HEK293 (cell line): Measurements from ENCODE around the gene ZNF10.

Experiments used
- CTCF ChIA-PET: fragments of 350-600 bp; formaldehyde crosslinking; extraction: SDS; loops from one replicate; lab custom pipeline; 2021; ENCODE audit warnings: antibody characterized with exemption; lab: Yijun Ruan, JAX
- POLR2A ChIA-PET: fragments of 300-600 bp; formaldehyde crosslinking; extraction: SDS; loops from one replicate; lab custom pipeline; 2020; ENCODE audit warnings: antibody characterized with exemption, inconsistent platforms; lab: Yijun Ruan, JAX
- H3K27ac ChIP-seq: fragments of 200-500 bp; sonication (Bioruptor generic); 2 replicates; pipeline ENCODE4 v1.5.1; 2014; ENCODE audit warnings: low read depth, low read length, control low read depth, inconsistent platforms; ENCODE audit errors: extremely low read depth
- H3K36me3 ChIP-seq, 2 experiments: fragments of 200-500 bp in 1 of 2; sonication (Bioruptor generic) in 1 of 2; 1 replicate in 1 of 2; 2 replicates in 1 of 2; pipeline ENCODE4 v1.5.1; 2014 to 2017; ENCODE audit warnings: inconsistent platforms in 2 of 2, low read length in 2 of 2; ENCODE audit not compliant: control insufficient read depth in 2 of 2, insufficient read depth in 1 of 2
- H3K4me1 ChIP-seq: fragments of 200-500 bp; sonication (Bioruptor generic); 2 replicates; pipeline ENCODE4 v1.5.1; 2014; ENCODE audit warnings: mild to moderate bottlenecking, low read length, inconsistent platforms; ENCODE audit not compliant: control insufficient read depth, insufficient read depth
- H3K4me3 ChIP-seq: 2 replicates; pipeline ENCODE4 v1.5.1; 2011; ENCODE audit warnings: low read depth, mild to moderate bottlenecking, control low read depth, low read length, moderate library complexity
- H3K9me3 ChIP-seq: fragments of 200-500 bp; sonication (Bioruptor generic); 2 replicates; pipeline ENCODE4 v1.5.1; 2014; ENCODE audit warnings: low read depth, low read length, inconsistent platforms; ENCODE audit not compliant: control insufficient read depth, insufficient read depth
- HOXC10 ChIP-seq: sonication (generic); formaldehyde crosslinking; IDR thresholded peaks from 2 replicates; pipeline ENCODE4 v1.8.1; 2023; ENCODE audit warnings: mild to moderate bottlenecking, missing genetic modification reagents
- MYNN ChIP-seq: fragments of 450-650 bp; formaldehyde crosslinking; IDR thresholded peaks from 2 replicates; pipeline ENCODE4 v1.5.1; 2016; ENCODE audit warnings: missing biosample characterization, missing genetic modification characterization, borderline replicate concordance
- SCRT1 ChIP-seq: fragments of 450-650 bp; formaldehyde crosslinking; IDR thresholded peaks from 2 replicates; pipeline ENCODE4 v1.5.1; 2016; ENCODE audit warnings: missing biosample characterization, missing genetic modification characterization, borderline replicate concordance
- SETDB1 ChIP-seq: IDR thresholded peaks from one replicate; pipeline ENCODE4 v1.6.1; 2017; ENCODE audit warnings: mild to moderate bottlenecking, low read length, moderate library complexity, mixed read lengths; ENCODE audit not compliant: insufficient read length
- SP3 ChIP-seq: fragments of 450-650 bp; formaldehyde crosslinking; IDR thresholded peaks from 2 replicates; pipeline ENCODE4 v1.5.1; 2016; ENCODE audit warnings: missing biosample characterization, missing genetic modification characterization
- TRIM28 ChIP-seq: IDR thresholded peaks from 2 replicates; pipeline ENCODE4 v1.6.1; 2011; ENCODE audit warnings: low read length, control low read depth, borderline replicate concordance
- YY2 ChIP-seq: fragments of 450-650 bp; formaldehyde crosslinking; IDR thresholded peaks from 2 replicates; pipeline ENCODE4 v1.5.1; 2016; ENCODE audit warnings: missing biosample characterization, missing genetic modification characterization
- ZBTB20 ChIP-seq: fragments of 450-650 bp; formaldehyde crosslinking; IDR thresholded peaks from 2 replicates; pipeline ENCODE4 v1.5.1; 2016; ENCODE audit warnings: missing biosample characterization, missing genetic modification characterization
- ZBTB48 ChIP-seq: fragments of 450-650 bp; formaldehyde crosslinking; IDR thresholded peaks from 2 replicates; pipeline ENCODE4 v1.5.1; 2016; ENCODE audit warnings: missing biosample characterization, missing genetic modification characterization
- ZBTB8A ChIP-seq: fragments of 450-650 bp; formaldehyde crosslinking; IDR thresholded peaks from 2 replicates; pipeline ENCODE4 v1.5.1; 2016; ENCODE audit warnings: missing biosample characterization, missing genetic modification characterization
- ZFHX2 ChIP-seq: fragments of 450-650 bp; formaldehyde crosslinking; conservative IDR thresholded peaks from 2 replicates; pipeline ENCODE4 v1.5.1; 2016; ENCODE audit warnings: missing biosample characterization, missing genetic modification characterization
- ZFP41 ChIP-seq: fragments of 450-650 bp; formaldehyde crosslinking; IDR thresholded peaks from 2 replicates; pipeline ENCODE4 v1.5.1; 2016; ENCODE audit warnings: missing biosample characterization, missing genetic modification characterization, borderline replicate concordance
- ZNF132 ChIP-seq: fragments of 450-650 bp; formaldehyde crosslinking; IDR thresholded peaks from 2 replicates; pipeline ENCODE4 v1.5.1; 2017; ENCODE audit warnings: missing biosample characterization, missing genetic modification characterization, borderline replicate concordance
- ZNF140 ChIP-seq: fragments of 450-650 bp; formaldehyde crosslinking; IDR thresholded peaks from 2 replicates; pipeline ENCODE4 v1.5.1; 2016; ENCODE audit warnings: missing biosample characterization, missing genetic modification characterization
- ZNF148 ChIP-seq: fragments of 450-650 bp; formaldehyde crosslinking; IDR thresholded peaks from 2 replicates; pipeline ENCODE4 v1.5.0; 2017; ENCODE audit warnings: missing biosample characterization, missing genetic modification characterization, borderline replicate concordance
- ZNF155 ChIP-seq: fragments of 450-650 bp; formaldehyde crosslinking; IDR thresholded peaks from 2 replicates; pipeline ENCODE4 v1.5.1; 2016; ENCODE audit warnings: missing biosample characterization, missing genetic modification characterization
- ZNF174 ChIP-seq: fragments of 450-650 bp; formaldehyde crosslinking; IDR thresholded peaks from 2 replicates; pipeline ENCODE4 v1.5.0; 2017; ENCODE audit warnings: missing biosample characterization, mild to moderate bottlenecking, missing genetic modification characterization
- ZNF175 ChIP-seq: fragments of 450-650 bp; formaldehyde crosslinking; IDR thresholded peaks from 2 replicates; pipeline ENCODE4 v1.5.1; 2016; ENCODE audit warnings: missing biosample characterization, missing genetic modification characterization
- ZNF302 ChIP-seq: fragments of 450-650 bp; formaldehyde crosslinking; IDR thresholded peaks from 2 replicates; pipeline ENCODE4 v1.5.1; 2016; ENCODE audit warnings: missing biosample characterization, missing genetic modification characterization, low read depth
- ZNF324 ChIP-seq: fragments of 450-650 bp; formaldehyde crosslinking; IDR thresholded peaks from 2 replicates; pipeline ENCODE4 v1.5.1; 2016; ENCODE audit warnings: missing biosample characterization, missing genetic modification characterization
- ZNF366 ChIP-seq: fragments of 450-650 bp; formaldehyde crosslinking; conservative IDR thresholded peaks from 2 replicates; pipeline ENCODE4 v1.5.1; 2016; ENCODE audit warnings: missing biosample characterization, missing genetic modification characterization
- ZNF394 ChIP-seq: fragments of 450-650 bp; formaldehyde crosslinking; IDR thresholded peaks from 2 replicates; pipeline ENCODE4 v1.5.1; 2016; ENCODE audit warnings: missing biosample characterization, missing genetic modification characterization, mild to moderate bottlenecking, moderate library complexity, borderline replicate concordance
- ZNF404 ChIP-seq: fragments of 450-650 bp; formaldehyde crosslinking; IDR thresholded peaks from 2 replicates; pipeline ENCODE4 v1.5.1; 2017; ENCODE audit warnings: missing biosample characterization, missing genetic modification characterization
- ZNF416 ChIP-seq: fragments of 450-650 bp; formaldehyde crosslinking; IDR thresholded peaks from 2 replicates; pipeline ENCODE4 v1.5.1; 2016; ENCODE audit warnings: missing biosample characterization, missing genetic modification characterization
- ZNF514 ChIP-seq: fragments of 450-650 bp; formaldehyde crosslinking; IDR thresholded peaks from 2 replicates; pipeline ENCODE4 v1.5.1; 2016; ENCODE audit warnings: missing biosample characterization, missing genetic modification characterization
- ZNF555 ChIP-seq: fragments of 450-650 bp; formaldehyde crosslinking; conservative IDR thresholded peaks from 2 replicates; pipeline ENCODE4 v1.5.1; 2017; ENCODE audit warnings: missing biosample characterization, mild to moderate bottlenecking, missing genetic modification characterization, inconsistent platforms
- ZNF600 ChIP-seq: fragments of 450-650 bp; formaldehyde crosslinking; IDR thresholded peaks from 2 replicates; pipeline ENCODE4 v1.5.1; 2016; ENCODE audit warnings: missing biosample characterization, missing genetic modification characterization
- ZNF624 ChIP-seq: fragments of 450-650 bp; formaldehyde crosslinking; IDR thresholded peaks from 2 replicates; pipeline ENCODE4 v1.5.1; 2017; ENCODE audit warnings: missing biosample characterization, missing genetic modification characterization
- ZNF658 ChIP-seq: fragments of 450-650 bp; formaldehyde crosslinking; IDR thresholded peaks from 2 replicates; pipeline ENCODE4; 2016; ENCODE audit warnings: missing biosample characterization, missing genetic modification characterization
- TF ChIP-seq, protein P1 (sequence below): fragments of 450-650 bp; formaldehyde crosslinking; IDR thresholded peaks from 2 replicates; pipeline ENCODE4 v1.5.1; 2016; ENCODE audit warnings: missing biosample characterization, missing genetic modification characterization

Gene ZNF10

GRCh38 chr12:133106253-133106652 is 24.2 kb upstream of the ZNF10 start (continued):
- no peak for TF ChIP-seq ZNF175
- peak; percentile 99 for TF ChIP-seq SETDB1
- TF ChIP-seq ZNF174 (tag by site-specific recombination) = no peak
- no peak for TF ChIP-seq ZBTB48 (tag by site-specific recombination)
- no peak for TF ChIP-seq ZNF658
- TF ChIP-seq ZNF600 (tag by site-specific recombination) = no peak
- TF ChIP-seq ZNF394 (tag by site-specific recombination) = no peak
- peak; percentile 88; the same call in 1 of the 2 replicates for TF ChIP-seq TRIM28
- TF ChIP-seq ZNF148 (tag by site-specific recombination) = no peak
- TF ChIP-seq ZNF555 = no peak

- CTCF ChIA-PET = no interaction called here
- H3K36me3 ChIP-seq = peaks cover 12 to 44% of the 10 kb centered on the region in 2 experiments
Observed at GRCh38 chr12:133107121-133107520, 23.3 kb upstream of the ZNF10 start.

GRCh38 chr12:133108150-133108549 is 22.3 kb upstream of the ZNF10 start:
- CTCF ChIA-PET = no interaction called here

More at GRCh38 chr12:133107121-133107520, 23.3 kb upstream of the ZNF10 start:
- no peaks in the 10 kb centered on the region for H3K4me1 ChIP-seq
- H3K4me3 ChIP-seq = no peak overlapping the region
- H3K27ac ChIP-seq = no peak overlapping the region
- peaks cover 3% of the 10 kb centered on the region for H3K9me3 ChIP-seq
- POLR2A ChIA-PET = no interaction called here
- no peak for TF ChIP-seq ZBTB20 (tag by site-specific recombination)
- no peak for TF ChIP-seq ZBTB8A (tag by site-specific recombination)
- TF ChIP-seq ZNF514 (tag by site-specific recombination) = no peak
- no peak for TF ChIP-seq ZNF155 (tag by site-specific recombination)
- TF ChIP-seq ZFP41 (tag by site-specific recombination) = no peak
- TF ChIP-seq SP3 = no peak
- TF ChIP-seq, protein P1, sequence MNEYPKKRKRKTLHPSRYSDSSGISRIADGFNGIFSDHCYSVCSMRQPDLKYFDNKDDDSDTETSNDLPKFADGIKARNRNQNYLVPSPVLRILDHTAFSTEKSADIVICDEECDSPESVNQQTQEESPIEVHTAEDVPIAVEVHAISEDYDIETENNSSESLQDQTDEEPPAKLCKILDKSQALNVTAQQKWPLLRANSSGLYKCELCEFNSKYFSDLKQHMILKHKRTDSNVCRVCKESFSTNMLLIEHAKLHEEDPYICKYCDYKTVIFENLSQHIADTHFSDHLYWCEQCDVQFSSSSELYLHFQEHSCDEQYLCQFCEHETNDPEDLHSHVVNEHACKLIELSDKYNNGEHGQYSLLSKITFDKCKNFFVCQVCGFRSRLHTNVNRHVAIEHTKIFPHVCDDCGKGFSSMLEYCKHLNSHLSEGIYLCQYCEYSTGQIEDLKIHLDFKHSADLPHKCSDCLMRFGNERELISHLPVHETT (tag by site-specific recombination) = no peak
- no peak for TF ChIP-seq ZNF416 (tag by site-specific recombination)
- TF ChIP-seq ZNF302 = no peak
- no peak for TF ChIP-seq ZNF624
- TF ChIP-seq ZNF366 = no peak
- no peak for TF ChIP-seq MYNN (tag by site-specific recombination)
- TF ChIP-seq SCRT1 (tag by site-specific recombination) = no peak
- TF ChIP-seq YY2 (tag by site-specific recombination) = no peak
- TF ChIP-seq ZNF404 (tag by site-specific recombination) = no peak
- no peak for TF ChIP-seq HOXC10 (CRISPR knock-in tag)
- TF ChIP-seq ZNF140 (tag by site-specific recombination) = no peak
- TF ChIP-seq ZNF132 = no peak
- no peak for TF ChIP-seq ZNF324 (tag by site-specific recombination)

More at GRCh38 chr12:133108150-133108549, 22.3 kb upstream of the ZNF10 start:
- TF ChIP-seq ZFHX2 (tag by site-specific recombination) = no peak
- no peak for TF ChIP-seq SCRT1 (tag by site-specific recombination)
- Histone ChIP-seq H3K36me3 (peaks cover 3 to 37% of the 10 kb centered on the region in 2 experiments; a peak in 2 of 3 replicates), H3K9me3 (peaks cover 3% of the 10 kb centered on the region), H3K4me1 (no peaks in the 10 kb centered on the region), H3K4me3 (no peak overlapping the region), H3K27ac (no peak overlapping the region)
- POLR2A ChIA-PET = no interaction called here
